ENCODE data around the gene PCSK7. TPM values are rescaled to one million over a fixed set of nuclear protein-coding genes. Genes with fewer than 3 reads are reported as not detected.

PCSK7 gene
- total and polyA plus RNA-seq, 2 of the 8 experiments (the other 6 are each of a cell fraction or from before 2014, with no cell fraction given), result 23.4 to 38.5 TPM

- no peak for FAIRE-seq
- Histone ChIP-seq H3K56ac (replicated peaks; ENCODE audit: insufficient read length, low read depth, low read length) (no peak overlapping the region), H3K27ac (ENCODE audit: low read depth, low read length) (no peak overlapping the region), H2AK5ac (ENCODE audit: low read depth, low read length) (no peak overlapping the region), H3K79me1 (ENCODE audit: low read depth, low read length) (no peaks in the 10 kb centered on the region; the same call in 1 of the 2 replicates), H3K4ac (replicated peaks; ENCODE audit: insufficient read length, low read depth, low read length) (no peak overlapping the region), H3K23ac (ENCODE audit: insufficient read length) (no peak overlapping the region), H3K36me3 (ENCODE audit: control insufficient read depth in 2 of 4, insufficient read depth in 4 of 4, low read length in 3 of 4) (peaks cover 5 to 54% (median 28%) of the 10 kb centered on the region in 4 experiments; a peak in 7 of 8 replicates), H3K9me3 (ENCODE audit: insufficient read depth in 2 of 2, low read depth in 1 of 2, low read length in 1 of 2) (no peaks in the 10 kb centered on the region), H3K4me2 (ENCODE audit: insufficient read depth in 1 of 2, low read depth in 2 of 2, low read length in 2 of 2) (no peak overlapping the region), H2BK12ac (ENCODE audit: low read depth, low read length) (no peak overlapping the region), H3K9ac (replicated peaks in 1 of 4; ENCODE audit: extremely low read depth in 1 of 4, low read depth in 3 of 4, low read length in 3 of 4) (peak overlapping the region in 1 of 4 experiments; percentile 16; a peak in 1 of 7 replicates), H3K27me3 (replicated peaks in 1 of 4; ENCODE audit: control insufficient read depth in 3 of 4, extremely low read depth in 1 of 4, insufficient read depth in 3 of 4, low read length in 3 of 4) (no peaks in the 10 kb centered on the region), H4K8ac (ENCODE audit: extremely low read depth, insufficient read depth, low read length) (peak overlapping the region; percentile 41; the same call in 1 of the 2 replicates), H4K5ac (ENCODE audit: insufficient read length, low read depth, low read length) (no peak overlapping the region), H2BK15ac (ENCODE audit: low read length) (no peak overlapping the region), H3K14ac (ENCODE audit: insufficient read length) (no peak overlapping the region), H4K20me1 (replicated peaks in 1 of 2; ENCODE audit: control insufficient read depth in 1 of 2, insufficient read depth in 2 of 2, low read length in 2 of 2) (peaks cover 1 to 2% of the 10 kb centered on the region in 2 experiments), H3K23me2 (ENCODE audit: low read depth, low read length) (no peaks in the 10 kb centered on the region), H2BK20ac (ENCODE audit: low read length) (no peak overlapping the region), H3K79me2 (ENCODE audit: control insufficient read depth in 1 of 2, insufficient read depth in 2 of 2, low read length in 2 of 2) (peaks cover 0 to 4% of the 10 kb centered on the region in 2 experiments; a peak in 1 of 4 replicates), H3K4me3 (ENCODE audit: extremely low read depth in 1 of 4, insufficient read depth in 2 of 4, low read depth in 3 of 4, low read length in 4 of 4) (no peak overlapping the region), H3K18ac (ENCODE audit: extremely low read depth, low read length) (no peak overlapping the region), H2BK120ac (replicated peaks; ENCODE audit: low read depth, low read length) (no peak overlapping the region), H4K91ac (replicated peaks; ENCODE audit: insufficient read length, low read length) (no peak overlapping the region), H2BK5ac (ENCODE audit: low read depth, low read length) (no peak overlapping the region), H2AFZ (ENCODE audit: low read length) (no peak overlapping the region), H3K4me1 (replicated peaks in 1 of 4; ENCODE audit: control insufficient read depth in 3 of 4, insufficient read depth in 4 of 4, low read length in 3 of 4) (no peaks in the 10 kb centered on the region)
- no peak for DNase-seq (ENCODE audit: low read depth in 1 of 2, low spot score in 2 of 2)
- POLR2A ChIA-PET (ENCODE audit: partially characterized antibody), result interaction anchor here (0.6 to 4.3 kb wide), 10 partner anchors 9 to 75 kb away, joined by 3 to 35 read pairs (median 5); partner anchors contain the start of genes PAFAH1B2 and SIDT2
- TF ChIP-seq CHD1 (IDR thresholded peaks at IDR 0.05; ENCODE audit: low read depth, low read length) (no peak), RFX5 (IDR thresholded peaks at IDR 0.05; ENCODE audit: borderline replicate concordance, low read depth, low read length) (no peak), FOSL1 (IDR thresholded peaks at IDR 0.05; ENCODE audit: insufficient read depth, low read depth, low read length) (no peak), CEBPB (IDR thresholded peaks at IDR 0.05; ENCODE audit: low read depth, low read length) (no peak), SIX5 (IDR thresholded peaks at IDR 0.05; ENCODE audit: low read depth, low read length) (no peak), SAP30 (IDR thresholded peaks at IDR 0.05; ENCODE audit: insufficient read depth, insufficient replicate concordance, low read length) (no peak)
- CTCF ChIA-PET (ENCODE audit: partially characterized antibody), result interaction anchor here (0.6 to 2.0 kb wide), 7 partner anchors 11 to 1428 kb away, joined by 3 to 9 read pairs (median 3); partner anchors contain the start of gene PAFAH1B2
- 97% methylated on average over 9 of the region's 9 CpGs; no CpG with 5 or more reads in 1 of the 2 experiments for WGBS, 2 experiments (ENCODE audit: extremely low coverage in 1 of 2, insufficient coverage in 1 of 2, insufficient read length in 1 of 2, insufficient replicate concordance in 2 of 2, low coverage in 1 of 2, low lambda C conversion rate in 2 of 2, missing lambda C conversion rate in 1 of 2)
Measured at GRCh38 chr11:117170210-117170609, 61.7 kb downstream of the PCSK7 start.

All from H1 (cell line).